BE2C (cell line): Measurements from ENCODE around the gene PDE8B.

Experiments
- DNase-seq: peaks from one replicate; pipeline ENCODE4 v3.0.0-alpha.2; 2020
- H3K27me3 ChIP-seq: fragments of 250-450 bp; sonication (Bioruptor Pico); 2 replicates; pipeline ENCODE4 v1.5.1; 2020; ENCODE audit warnings: mild to moderate bottlenecking
- H3K36me3 ChIP-seq: fragments of 250-450 bp; sonication (Bioruptor Pico); 2 replicates; pipeline ENCODE4 v1.5.1; 2020; ENCODE audit warnings: mild to moderate bottlenecking
- H3K4me1 ChIP-seq: fragments of 250-450 bp; sonication (Bioruptor Pico); 2 replicates; pipeline ENCODE4 v1.5.1; 2020
- H3K4me3 ChIP-seq: 2 replicates; pipeline ENCODE4 v1.5.1; 2011; ENCODE audit warnings: low read depth, low read length
- H3K9me3 ChIP-seq: fragments of 250-450 bp; sonication (Bioruptor Pico); 2 replicates; pipeline ENCODE4 v1.5.1; 2020
- TF ChIP-seq, protein P1 (sequence below): IDR thresholded peaks from 2 replicates; pipeline ENCODE4 v1.5.1; 2012; ENCODE audit warnings: mild to moderate bottlenecking, low read depth, low read length

The PDE8B gene

DNA sequence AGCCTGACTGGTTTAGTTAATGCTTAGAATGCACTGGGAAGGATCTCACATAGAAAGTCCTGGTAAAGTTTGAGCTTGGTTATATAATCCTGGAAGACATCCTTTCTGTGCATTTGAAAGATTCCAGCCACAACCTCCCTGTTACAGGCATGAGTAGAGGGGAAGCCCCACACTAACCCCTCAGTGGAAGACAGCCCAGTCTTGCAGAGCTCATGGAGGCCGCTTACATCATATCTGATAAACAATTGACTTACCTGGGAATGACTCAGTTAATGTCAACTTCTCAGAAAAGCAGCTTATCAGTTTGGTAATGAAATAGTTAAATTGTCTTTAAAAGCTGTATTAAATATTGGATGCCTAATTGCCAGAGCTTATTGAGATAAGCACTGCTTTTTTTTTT is 28.1 kb upstream of the PDE8B start:
- TF ChIP-seq, protein P1, sequence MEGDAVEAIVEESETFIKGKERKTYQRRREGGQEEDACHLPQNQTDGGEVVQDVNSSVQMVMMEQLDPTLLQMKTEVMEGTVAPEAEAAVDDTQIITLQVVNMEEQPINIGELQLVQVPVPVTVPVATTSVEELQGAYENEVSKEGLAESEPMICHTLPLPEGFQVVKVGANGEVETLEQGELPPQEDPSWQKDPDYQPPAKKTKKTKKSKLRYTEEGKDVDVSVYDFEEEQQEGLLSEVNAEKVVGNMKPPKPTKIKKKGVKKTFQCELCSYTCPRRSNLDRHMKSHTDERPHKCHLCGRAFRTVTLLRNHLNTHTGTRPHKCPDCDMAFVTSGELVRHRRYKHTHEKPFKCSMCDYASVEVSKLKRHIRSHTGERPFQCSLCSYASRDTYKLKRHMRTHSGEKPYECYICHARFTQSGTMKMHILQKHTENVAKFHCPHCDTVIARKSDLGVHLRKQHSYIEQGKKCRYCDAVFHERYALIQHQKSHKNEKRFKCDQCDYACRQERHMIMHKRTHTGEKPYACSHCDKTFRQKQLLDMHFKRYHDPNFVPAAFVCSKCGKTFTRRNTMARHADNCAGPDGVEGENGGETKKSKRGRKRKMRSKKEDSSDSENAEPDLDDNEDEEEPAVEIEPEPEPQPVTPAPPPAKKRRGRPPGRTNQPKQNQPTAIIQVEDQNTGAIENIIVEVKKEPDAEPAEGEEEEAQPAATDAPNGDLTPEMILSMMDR = no peak
- Histone ChIP-seq H3K4me3 (no peak overlapping the region), H3K4me1 (peaks cover 3% of the 10 kb centered on the region; the same call in 1 of the 2 replicates)

DNA sequence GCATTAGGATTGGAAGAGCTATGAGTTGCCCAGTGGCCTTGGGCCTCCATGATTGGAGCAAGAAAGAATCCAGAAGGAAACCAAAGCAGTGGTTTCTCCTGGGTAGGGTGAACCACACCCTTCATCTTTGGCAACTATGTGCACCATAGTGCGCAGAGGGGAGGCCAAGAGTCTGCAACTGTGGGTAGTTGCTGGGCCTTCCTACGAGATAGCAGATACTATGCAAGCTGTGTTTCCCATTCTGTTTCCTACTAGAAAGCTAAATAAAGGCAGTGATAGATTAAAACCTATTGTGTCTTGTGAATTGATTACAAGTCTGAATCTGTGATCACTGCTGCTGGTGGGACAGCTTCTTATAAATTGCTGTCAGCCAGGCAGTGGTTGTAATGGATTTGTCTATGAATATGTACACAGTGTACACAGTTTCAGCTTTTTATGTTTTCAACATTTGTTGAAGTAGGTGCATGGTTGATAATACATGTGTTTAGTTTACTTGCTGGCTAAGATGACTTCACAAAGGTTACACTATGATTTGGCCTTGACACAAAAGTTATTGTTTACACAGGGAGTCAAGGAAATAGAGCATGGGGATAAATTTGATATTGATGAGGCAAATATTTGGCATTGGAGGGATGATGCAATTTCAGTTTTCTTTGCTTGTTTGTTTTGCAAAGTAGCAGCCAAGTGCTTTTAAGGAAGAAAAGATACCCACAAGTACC is 23.7 kb upstream of the PDE8B start:
- Histone ChIP-seq H3K36me3 (no peaks in the 10 kb centered on the region), H3K4me1 (peaks cover 3% of the 10 kb centered on the region; the same call in 1 of the 2 replicates), H3K9me3 (no peaks in the 10 kb centered on the region), H3K27me3 (no peaks in the 10 kb centered on the region; the same call in 1 of the 2 replicates), H3K4me3 (no peak overlapping the region)
- TF ChIP-seq, protein P1 = no peak
- no peak for DNase-seq

More for the DNA sequence above, 28.1 kb upstream of the PDE8B start:
- Histone ChIP-seq H3K36me3 (no peaks in the 10 kb centered on the region), H3K27me3 (peaks cover 15% of the 10 kb centered on the region), H3K9me3 (no peaks in the 10 kb centered on the region)
- no peak for DNase-seq

DNA sequence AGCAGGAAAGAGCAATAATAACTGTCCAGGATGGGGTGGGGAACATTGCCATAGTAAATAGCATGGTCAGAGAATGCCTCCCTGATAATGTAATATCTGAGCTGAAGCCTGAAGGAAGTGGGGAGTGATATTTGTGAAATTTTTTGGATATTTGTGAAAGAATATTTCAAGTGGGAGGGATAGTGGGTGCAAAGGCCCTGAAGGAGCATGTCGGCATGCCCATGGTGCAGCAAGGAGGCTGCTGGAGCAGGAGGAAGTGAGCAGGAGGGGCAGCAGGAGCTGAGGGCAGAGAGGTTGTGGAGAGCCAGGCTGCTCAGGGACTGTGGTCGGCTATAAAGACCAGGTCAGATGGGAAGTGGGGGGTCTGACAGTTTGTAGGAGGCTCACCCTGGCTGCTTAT is 21.1 kb upstream of the PDE8B start:
- TF ChIP-seq, protein P1 = no peak
- no peak for DNase-seq
- no peaks in the 10 kb centered on the region for H3K9me3 ChIP-seq
- H3K36me3 ChIP-seq = no peaks in the 10 kb centered on the region
- H3K27me3 ChIP-seq = no peaks in the 10 kb centered on the region; the same call in 1 of the 2 replicates
- no peak overlapping the region for H3K4me3 ChIP-seq
- no peaks in the 10 kb centered on the region for H3K4me1 ChIP-seq

DNA sequence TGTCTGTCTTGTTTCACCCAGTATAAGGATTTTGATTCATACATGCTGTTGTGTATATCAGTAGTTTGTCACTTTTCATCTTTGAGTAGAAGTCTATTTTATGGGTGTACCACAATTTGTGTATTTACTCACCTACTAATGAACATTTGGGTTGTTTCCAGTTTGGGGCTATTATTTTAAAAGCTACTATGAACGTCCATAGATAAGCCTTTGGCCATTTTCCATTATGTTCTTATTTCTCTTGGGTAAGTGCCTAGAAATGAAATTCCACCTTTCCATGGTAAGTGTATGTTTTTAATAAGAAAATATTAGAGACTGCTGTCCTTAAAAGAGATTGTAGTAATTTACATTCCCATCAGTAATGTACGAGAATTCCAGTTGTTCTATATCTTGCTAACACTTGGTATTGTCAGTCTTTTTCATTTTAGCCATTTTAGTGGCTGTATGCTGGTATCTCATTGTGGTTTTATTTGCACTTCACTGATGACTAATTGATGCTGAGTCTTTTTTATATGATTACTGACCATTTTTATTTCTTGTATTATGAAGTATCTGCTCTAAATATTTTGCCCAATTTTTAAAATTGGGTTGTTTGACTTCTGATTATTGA is 17.9 kb upstream of the PDE8B start:
- no peak for DNase-seq
- Histone ChIP-seq H3K4me3 (no peak overlapping the region), H3K27me3 (no peaks in the 10 kb centered on the region), H3K9me3 (no peaks in the 10 kb centered on the region), H3K36me3 (no peaks in the 10 kb centered on the region), H3K4me1 (no peaks in the 10 kb centered on the region)
- TF ChIP-seq, protein P1 = no peak

DNA sequence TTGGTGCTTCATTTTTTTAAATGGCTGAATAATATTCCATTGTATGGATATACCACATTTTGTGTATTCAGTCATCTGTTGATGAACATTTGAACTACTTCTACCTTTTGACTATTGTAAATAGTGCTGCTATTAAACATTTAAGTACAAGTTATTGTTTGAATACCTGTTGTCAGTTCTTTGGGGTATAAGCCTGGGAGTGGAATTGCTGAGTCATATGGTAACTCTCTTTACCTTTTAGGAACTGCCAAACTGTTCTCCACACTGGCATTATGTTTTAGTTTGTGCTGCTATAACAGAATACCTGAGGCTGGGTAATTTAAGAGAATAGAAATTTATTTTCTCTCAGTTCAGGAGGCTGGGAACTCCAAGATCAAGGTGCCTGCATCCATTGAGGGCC is 15.7 kb upstream of the PDE8B start:
- Histone ChIP-seq H3K4me3 (no peak overlapping the region), H3K36me3 (no peaks in the 10 kb centered on the region), H3K27me3 (no peaks in the 10 kb centered on the region), H3K9me3 (no peaks in the 10 kb centered on the region; the same call in 1 of the 2 replicates), H3K4me1 (no peaks in the 10 kb centered on the region)
- no peak for DNase-seq
- TF ChIP-seq, protein P1 = no peak
